Measurements from ENCODE around the gene CACNA1E.

DNA sequence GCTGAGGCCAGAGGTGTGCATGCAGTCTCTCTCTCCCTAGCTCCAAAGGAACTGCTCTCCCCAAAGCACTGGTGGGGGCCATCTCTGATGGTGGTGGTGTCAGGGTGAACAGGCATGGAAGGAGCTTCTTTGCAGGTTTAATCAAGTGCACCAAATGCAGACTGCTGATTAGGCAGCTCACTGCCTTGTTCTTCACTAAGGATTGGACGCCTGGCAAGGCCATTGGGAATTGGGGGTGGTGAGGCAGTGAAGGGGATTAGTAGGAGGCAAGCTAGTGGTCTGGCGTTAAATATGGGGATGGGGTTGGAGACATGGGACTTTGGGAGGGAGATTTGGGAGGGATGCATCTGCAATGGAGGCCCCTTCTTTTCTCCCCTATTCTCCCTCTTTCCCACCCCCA, 1.5 kb downstream of the CACNA1E start:
- TF ChIP-seq, protein P1, sequence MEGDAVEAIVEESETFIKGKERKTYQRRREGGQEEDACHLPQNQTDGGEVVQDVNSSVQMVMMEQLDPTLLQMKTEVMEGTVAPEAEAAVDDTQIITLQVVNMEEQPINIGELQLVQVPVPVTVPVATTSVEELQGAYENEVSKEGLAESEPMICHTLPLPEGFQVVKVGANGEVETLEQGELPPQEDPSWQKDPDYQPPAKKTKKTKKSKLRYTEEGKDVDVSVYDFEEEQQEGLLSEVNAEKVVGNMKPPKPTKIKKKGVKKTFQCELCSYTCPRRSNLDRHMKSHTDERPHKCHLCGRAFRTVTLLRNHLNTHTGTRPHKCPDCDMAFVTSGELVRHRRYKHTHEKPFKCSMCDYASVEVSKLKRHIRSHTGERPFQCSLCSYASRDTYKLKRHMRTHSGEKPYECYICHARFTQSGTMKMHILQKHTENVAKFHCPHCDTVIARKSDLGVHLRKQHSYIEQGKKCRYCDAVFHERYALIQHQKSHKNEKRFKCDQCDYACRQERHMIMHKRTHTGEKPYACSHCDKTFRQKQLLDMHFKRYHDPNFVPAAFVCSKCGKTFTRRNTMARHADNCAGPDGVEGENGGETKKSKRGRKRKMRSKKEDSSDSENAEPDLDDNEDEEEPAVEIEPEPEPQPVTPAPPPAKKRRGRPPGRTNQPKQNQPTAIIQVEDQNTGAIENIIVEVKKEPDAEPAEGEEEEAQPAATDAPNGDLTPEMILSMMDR (conservative IDR thresholded peaks at IDR 0.05) = no peak
- no peak for TF ChIP-seq ZFX (IDR thresholded peaks at IDR 0.05)
